Omental fat pad (tissue), 4 donors: ENCODE results near the gene ANAPC5. TPM values are rescaled to one million over a fixed set of nuclear protein-coding genes. Genes with fewer than 3 reads are reported as not detected.
"Not testable (repeated sequence)": the region's sequence is repeated elsewhere in the genome, so short reads cannot be mapped to it uniquely, and the experiment has no call there.

Source experiments
- ATAC-seq: fragments of 150-250 bp; one replicate; pipeline ENCODE4 v1.9.1; 2016; ENCODE audit warnings: mild to moderate bottlenecking, moderate library complexity; ENCODE audit not compliant: low FRiP score
- DNase-seq: peaks from one replicate; pipeline ENCODE4 v3.0.0-alpha.2; 2019; ENCODE audit warnings: low spot score
- CTCF ChIP-seq, 3 donors: fragments of 450-650 bp; IDR thresholded peaks; one replicate each; pipeline ENCODE4 v1.5.1; 2016 to 2017; ENCODE audit warnings: antibody characterized with exemption in 3 of 3, mild to moderate bottlenecking in 3 of 3, moderate library complexity in 2 of 3
- total RNA-seq, 4 donors: library from RNA; depleted of rRNA; stranded (reverse); fragments of >200 nt; gene quantifications; one replicate each; pipeline ENCODE4 v1.1.0, GENCODE V29; 2016

ANAPC5 gene
- total RNA-seq, 4 donors from 2014 or later: 88.2 to 154 (median 101) TPM

- no peak for DNase-seq
- ATAC-seq: no peak
These were observed 39.6 kb upstream of the ANAPC5 start for GRCh38 chr12:121391619-121392324.

GRCh38 chr12:121390856-121391255 is 38.6 kb upstream of the ANAPC5 start:
- no peak for TF ChIP-seq CTCF (IDR thresholded peaks at IDR 0.05)
- DNase-seq (no peak), ATAC-seq (no peak)

More at GRCh38 chr12:121391619-121392324, 39.6 kb upstream of the ANAPC5 start:
- no peak for TF ChIP-seq CTCF (IDR thresholded peaks at IDR 0.05)

GRCh38 chr12:121388421-121388981 is 36.3 kb upstream of the ANAPC5 start:
- DNase-seq: no peak
- ATAC-seq: no peak
- no peak for TF ChIP-seq CTCF (IDR thresholded peaks at IDR 0.05)

- DNase-seq, ATAC-seq: not testable (repeated sequence)
These were observed 32.7 kb upstream of the ANAPC5 start for GRCh38 chr12:121384891-121385290.

- no peak for TF ChIP-seq CTCF (IDR thresholded peaks at IDR 0.05)
- ATAC-seq (no peak), DNase-seq (no peak)
These were observed 31.4 kb upstream of the ANAPC5 start for GRCh38 chr12:121383601-121384021.

GRCh38 chr12:121379945-121380344 is 27.7 kb upstream of the ANAPC5 start:
- no peak for ATAC-seq
- TF ChIP-seq CTCF (IDR thresholded peaks at IDR 0.05): no peak

GRCh38 chr12:121378736-121379135 is 26.5 kb upstream of the ANAPC5 start:
- no peak for ATAC-seq
- DNase-seq: no peak
- TF ChIP-seq CTCF (IDR thresholded peaks at IDR 0.05): no peak

More at GRCh38 chr12:121379945-121380344, 27.7 kb upstream of the ANAPC5 start:
- DNase-seq: no peak
